H1 (cell line): Measurements from ENCODE around the gene BCAM. TPM values are rescaled to one million over a fixed set of nuclear protein-coding genes. Genes with fewer than 3 reads are reported as not detected.

Experiments used
- CTCF ChIA-PET: fragments of 300-600 bp; sonication (Branson Sonifier 250); formaldehyde crosslinking; loops from one replicate; lab custom pipeline; 2021; ENCODE audit not compliant: partially characterized antibody; lab: Charles Lee
- POLR2A ChIA-PET: fragments of 300-600 bp; sonication (Branson Sonifier 250); formaldehyde crosslinking; loops from one replicate; lab custom pipeline; 2021; ENCODE audit warnings: inconsistent platforms; ENCODE audit not compliant: partially characterized antibody; lab: Charles Lee
- DNase-seq, 2 experiments: peaks; one replicate each; pipeline versions ENCODE4 v3.0.0 to v3.0.0-alpha.2; 2010 to 2022; ENCODE audit warnings: low spot score in 2 of 2, low read depth in 1 of 2, mixed read lengths in 1 of 2
- FAIRE-seq: peaks from 2 replicates; lab custom pipeline; 2011; peaks lifted over from hg19 to GRCh38; lab: Jason Lieb, UNC
- H2AFZ ChIP-seq: 2 replicates; pipeline ENCODE4 v1.8.1; 2012; ENCODE audit warnings: low read length, inconsistent platforms
- H2AK5ac ChIP-seq: 2 replicates; pipeline ENCODE4 v1.6.1; 2013; ENCODE audit warnings: low read depth, low read length
- H2BK120ac ChIP-seq: replicated peaks from 2 replicates; pipeline ENCODE3; 2013; ENCODE audit warnings: low read depth, low read length, inconsistent platforms
- H2BK12ac ChIP-seq: 2 replicates; pipeline ENCODE4 v1.6.1; 2013; ENCODE audit warnings: low read depth, low read length
- H2BK15ac ChIP-seq: 2 replicates; pipeline ENCODE4 v1.6.1; 2013; ENCODE audit warnings: low read length
- H2BK20ac ChIP-seq: 2 replicates; pipeline ENCODE4 v1.6.1; 2013; ENCODE audit warnings: low read length
- H2BK5ac ChIP-seq: 2 replicates; pipeline ENCODE4 v1.6.1; 2013; ENCODE audit warnings: low read depth, low read length
- H3K14ac ChIP-seq: 2 replicates; pipeline ENCODE4 v1.6.1; 2013; ENCODE audit warnings: inconsistent platforms; ENCODE audit not compliant: insufficient read length
- H3K18ac ChIP-seq: 2 replicates; pipeline ENCODE4 v1.6.1; 2013; ENCODE audit warnings: low read length; ENCODE audit errors: extremely low read depth
- H3K23ac ChIP-seq: 2 replicates; pipeline ENCODE4 v1.6.1; 2013; ENCODE audit warnings: inconsistent platforms; ENCODE audit not compliant: insufficient read length
- H3K23me2 ChIP-seq: 2 replicates; pipeline ENCODE4 v1.6.1; 2013; ENCODE audit warnings: low read depth, low read length
- H3K27ac ChIP-seq: 2 replicates; pipeline ENCODE4 v1.6.1; 2011; ENCODE audit warnings: low read depth, low read length, inconsistent platforms
- H3K27me3 ChIP-seq, 4 experiments: replicated peaks in 1 of 4; 1 replicate in 1 of 4; 2 replicates in 3 of 4; pipeline versions ENCODE4 v1.6.1 to v1.8.1; 2011 to 2013; ENCODE audit warnings: low read length in 3 of 4, mild to moderate bottlenecking in 3 of 4, inconsistent platforms in 2 of 4, mixed read lengths in 2 of 4, moderate library complexity in 1 of 4; ENCODE audit not compliant: control insufficient read depth in 3 of 4, insufficient read depth in 3 of 4; ENCODE audit errors: extremely low read depth in 1 of 4
- H3K36me3 ChIP-seq, 4 experiments: 2 replicates each; pipeline versions ENCODE4 v1.6.1 to v1.8.1; 2011 to 2013; ENCODE audit warnings: mild to moderate bottlenecking in 4 of 4, low read length in 3 of 4, moderate library complexity in 2 of 4, control low read depth in 1 of 4, inconsistent platforms in 1 of 4; ENCODE audit not compliant: insufficient read depth in 4 of 4, control insufficient read depth in 2 of 4
- H3K4ac ChIP-seq: replicated peaks from 2 replicates; pipeline ENCODE3; 2013; ENCODE audit warnings: low read length, low read depth, mixed read lengths, inconsistent platforms; ENCODE audit not compliant: insufficient read length
- H3K4me1 ChIP-seq, 4 experiments: replicated peaks in 1 of 4; 1 replicate in 1 of 4; 2 replicates in 3 of 4; pipeline versions ENCODE4 v1.6.1 to v1.8.1; 2011 to 2013; ENCODE audit warnings: low read length in 3 of 4, inconsistent platforms in 2 of 4, mixed read lengths in 1 of 4; ENCODE audit not compliant: insufficient read depth in 4 of 4, control insufficient read depth in 3 of 4
- H3K4me2 ChIP-seq, 2 experiments: 2 replicates each; pipeline versions ENCODE4 v1.6.1 to v1.8.1; 2011 to 2013; ENCODE audit warnings: low read depth in 2 of 2, low read length in 2 of 2, control low read depth in 1 of 2, inconsistent platforms in 1 of 2, mild to moderate bottlenecking in 1 of 2; ENCODE audit not compliant: insufficient read depth in 1 of 2
- H3K4me3 ChIP-seq, 4 experiments: fragments of 200-600, 300-600 bp in 1 of 4; sonication (generic), shearing (Covaris generic), sonication (Bioruptor Twin) in 1 of 4; 2 replicates each; pipeline versions ENCODE4 v1.5.1 to v1.8.1; 2011 to 2016; ENCODE audit warnings: low read length in 4 of 4, low read depth in 3 of 4, control low read depth in 2 of 4, inconsistent platforms in 2 of 4, mild to moderate bottlenecking in 2 of 4, mixed read lengths in 1 of 4, moderate library complexity in 1 of 4; ENCODE audit not compliant: insufficient read depth in 2 of 4; ENCODE audit errors: extremely low read depth in 1 of 4
- H3K56ac ChIP-seq: replicated peaks from 2 replicates; pipeline ENCODE3; 2013; ENCODE audit warnings: low read depth, mild to moderate bottlenecking, mixed read lengths, low read length, inconsistent platforms; ENCODE audit not compliant: insufficient read length
- H3K79me1 ChIP-seq: 2 replicates; pipeline ENCODE4 v1.6.1; 2013; ENCODE audit warnings: low read depth, low read length, control low read depth
- H3K79me2 ChIP-seq, 2 experiments: 2 replicates each; pipeline versions ENCODE4 v1.6.1 to v1.8.1; 2012 to 2013; ENCODE audit warnings: low read length in 2 of 2, mild to moderate bottlenecking in 2 of 2, inconsistent platforms in 1 of 2; ENCODE audit not compliant: insufficient read depth in 2 of 2, control insufficient read depth in 1 of 2
- H3K9ac ChIP-seq, 4 experiments: replicated peaks in 1 of 4; 1 replicate in 1 of 4; 2 replicates in 3 of 4; pipeline versions ENCODE4 v1.6.1 to v1.8.1; 2011 to 2013; ENCODE audit warnings: low read depth in 3 of 4, low read length in 3 of 4, control low read depth in 2 of 4, mild to moderate bottlenecking in 2 of 4, moderate library complexity in 2 of 4, inconsistent platforms in 1 of 4; ENCODE audit errors: extremely low read depth in 1 of 4
- H3K9me3 ChIP-seq, 2 experiments: 2 replicates each; pipeline versions ENCODE4 v1.6.1 to v1.8.1; 2012 to 2013; ENCODE audit warnings: mild to moderate bottlenecking in 2 of 2, moderate library complexity in 2 of 2, control low read depth in 1 of 2, inconsistent platforms in 1 of 2, low read depth in 1 of 2, low read length in 1 of 2, mixed read lengths in 1 of 2; ENCODE audit not compliant: insufficient read depth in 2 of 2
- H4K20me1 ChIP-seq, 2 experiments: replicated peaks in 1 of 2; 2 replicates each; pipeline versions ENCODE3 to v1.8.1; 2011 to 2013; ENCODE audit warnings: inconsistent platforms in 2 of 2, low read length in 2 of 2, mild to moderate bottlenecking in 1 of 2; ENCODE audit not compliant: insufficient read depth in 2 of 2, control insufficient read depth in 1 of 2
- H4K5ac ChIP-seq: 2 replicates; pipeline ENCODE4 v1.6.1; 2013; ENCODE audit warnings: low read length, low read depth, mixed read lengths, inconsistent platforms; ENCODE audit not compliant: insufficient read length
- H4K8ac ChIP-seq: 2 replicates; pipeline ENCODE4 v1.8.0; 2013; ENCODE audit warnings: mild to moderate bottlenecking, moderate library complexity, low read length, inconsistent platforms; ENCODE audit not compliant: insufficient read depth; ENCODE audit errors: extremely low read depth
- H4K91ac ChIP-seq: replicated peaks from 2 replicates; pipeline ENCODE3; 2013; ENCODE audit warnings: low read length, mixed read lengths, inconsistent platforms; ENCODE audit not compliant: insufficient read length
- ASH2L ChIP-seq: fragments of 200-600, 300-600 bp; sonication (generic); IDR thresholded peaks from one replicate; pipeline ENCODE4 v1.7.1; 2017; ENCODE audit warnings: low read length
- ATF3 ChIP-seq: IDR thresholded peaks from 2 replicates; pipeline ENCODE4 v1.6.1; 2011; ENCODE audit warnings: low read depth, mild to moderate bottlenecking, low read length; ENCODE audit not compliant: insufficient read depth
- BCL11A ChIP-seq, 2 experiments: IDR thresholded peaks; one replicate each; pipeline ENCODE4 v1.6.1; 2011; ENCODE audit warnings: low read depth in 2 of 2, low read length in 2 of 2, mild to moderate bottlenecking in 2 of 2
- CEBPB ChIP-seq: IDR thresholded peaks from 2 replicates; pipeline ENCODE4 v1.6.1; 2012; ENCODE audit warnings: low read depth, low read length
- CTBP2 ChIP-seq: IDR thresholded peaks from 2 replicates; pipeline ENCODE4 v1.7.0; 2011; ENCODE audit warnings: borderline replicate concordance, mild to moderate bottlenecking, moderate library complexity, mixed read lengths, low read length; ENCODE audit not compliant: insufficient read depth, insufficient read length
- NANOG ChIP-seq: IDR thresholded peaks from 2 replicates; pipeline ENCODE4 v1.6.1; 2011; ENCODE audit warnings: low read length, low read depth, mild to moderate bottlenecking, inconsistent platforms; ENCODE audit not compliant: insufficient read depth, poor library complexity, severe bottlenecking
- SIRT6 ChIP-seq: IDR thresholded peaks from one replicate; pipeline ENCODE4 v1.7.1; 2012; ENCODE audit warnings: low read length, inconsistent platforms
- SUZ12 ChIP-seq: fragments of 200-600 bp; sonication (generic); IDR thresholded peaks from 2 replicates; pipeline ENCODE4 v1.6.1; 2012; ENCODE audit warnings: mild to moderate bottlenecking, inconsistent platforms, low read length, moderate library complexity, mixed read lengths
- TAF7 ChIP-seq: optimal IDR thresholded peaks from 2 replicates; pipeline ENCODE3; 2011; ENCODE audit warnings: low read depth, mild to moderate bottlenecking, inconsistent platforms, low read length, moderate library complexity, borderline replicate concordance
- TCF12 ChIP-seq: IDR thresholded peaks from 2 replicates; pipeline ENCODE4 v1.6.1; 2011; ENCODE audit warnings: low read depth, mild to moderate bottlenecking, low read length
- WGBS, 2 experiments: shearing (Covaris generic) in 1 of 2; methylation state at CpG; one replicate each; pipeline versions ENCODE4 v1.1.6 to v1.1.7; 2013 to 2015; ENCODE audit warnings: low lambda C conversion rate in 2 of 2, mixed read lengths in 2 of 2, inconsistent platforms in 1 of 2, low coverage in 1 of 2, missing lambda C conversion rate in 1 of 2; ENCODE audit not compliant: insufficient replicate concordance in 2 of 2, insufficient coverage in 1 of 2, insufficient read length in 1 of 2; ENCODE audit errors: extremely low coverage in 1 of 2, missing lambda C conversion rate in 1 of 2; 5-methylcytosine and 5-hydroxymethylcytosine counted together
- polyA plus RNA-seq, 7 experiments: library from polyadenylated mRNA; depleted of rRNA in 3 of 7; stranded (reverse) in 5 of 7; unstranded in 2 of 7; fragments of >200 nt in 5 of 7; fragments of 200-250 nt in 2 of 7; gene quantifications; 1 replicate in 5 of 7; 2 replicates in 1 of 7; 4 replicates in 1 of 7; pipeline versions ENCODE4 v1.2.1 to v1.2.3, GENCODE V29; 2011 to 2013; ENCODE audit warnings: missing spikeins in 2 of 7, mixed read lengths in 2 of 7
- total RNA-seq: library from RNA; stranded (reverse); fragmentation: NEBNext Ultra II Directional; extraction: Animal tissue kit (Norgen Biotek cat#: 25700); gene quantifications from 2 replicates; pipeline ENCODE4 v1.2.1, GENCODE V29; 2021

Gene BCAM
- total and polyA plus RNA-seq, 2 of the 8 experiments (the other 6 are each of a cell fraction or from before 2014, with no cell fraction given): 32.5 to 81.4 TPM

- Histone ChIP-seq H3K4me3 (peak overlapping the region; percentile 64 to 96 (median 70); a peak in 5 of 8 replicates), H2BK12ac (peak overlapping the region; percentile 95; the same call in 1 of the 2 replicates), H2BK15ac (0 out of 2 replicates have a peak overlapping the region, but pooled peaks have one; percentile 46), H3K4me2 (peak overlapping the region; percentile 72 to 99), H4K20me1 (peaks cover 8 to 13% of the 10 kb centered on the region in 2 experiments), H2BK120ac (no peak overlapping the region), H3K27me3 (peaks cover 0 to 16% (median 13%) of the 10 kb centered on the region in 4 experiments; a peak in 6 of 7 replicates), H3K56ac (peak overlapping the region; percentile 85), H4K8ac (peak overlapping the region; percentile 83; the same call in 1 of the 2 replicates), H2AK5ac (no peak overlapping the region), H2BK5ac (peak overlapping the region; percentile 98; the same call in 1 of the 2 replicates), H3K14ac (no peak overlapping the region), H3K79me2 (no peaks in the 10 kb centered on the region), H3K36me3 (peaks cover 0 to 6% (median 3%) of the 10 kb centered on the region in 4 experiments; a peak in 3 of 8 replicates), H3K79me1 (peaks cover 2% of the 10 kb centered on the region; the same call in 1 of the 2 replicates), H3K4me1 (peaks cover 4 to 34% (median 21%) of the 10 kb centered on the region in 4 experiments), H4K91ac (no peak overlapping the region), H3K18ac (peak overlapping the region; percentile 100), H2AFZ (no peak overlapping the region), H3K4ac (no peak overlapping the region), H3K27ac (no peak overlapping the region; the same call in 1 of the 2 replicates), H3K9me3 (no peaks in the 10 kb centered on the region), H2BK20ac (peak overlapping the region; percentile 72; the same call in 1 of the 2 replicates), H3K9ac (peak overlapping the region in 2 of 4 experiments; percentile 79 to 82; a peak in 4 of 7 replicates), H3K23ac (no peak overlapping the region), H3K23me2 (peaks cover 5% of the 10 kb centered on the region; the same call in 1 of the 2 replicates), H4K5ac (no peak overlapping the region)
- ChIA-PET POLR2A (interaction anchor here (0.7 to 6.0 kb wide), 23 partner anchors 10 to 111 kb away, joined by 3 to 37 read pairs (median 6); partner anchors contain the start of gene NECTIN2), CTCF (interaction anchor here (0.6 to 8.5 kb wide), 28 partner anchors 9 to 124 kb away, joined by 3 to 116 read pairs (median 6); partner anchors contain the start of gene NECTIN2)
- FAIRE-seq (peak; percentile 99), DNase-seq (peak in 1 of 2 experiments; percentile 95)
- WGBS, 2 experiments: 33% methylated on average over 12 of the region's 14 CpGs; no CpG with 5 or more reads in 1 of the 2 experiments
- no peak for TF ChIP-seq NANOG
- TF ChIP-seq SIRT6: no peak
- TF ChIP-seq BCL11A (IDR thresholded peaks at IDR 0.05; ENCODE audit: low read depth in 2 of 2, low read length in 2 of 2): peak in 1 of 2 experiments; percentile 1
- no peak for TF ChIP-seq SUZ12
- no peak for TF ChIP-seq ATF3
- no peak for TF ChIP-seq CEBPB
- no peak for TF ChIP-seq CTBP2
- peak; percentile 64; the same call in 1 of the 2 replicates for TF ChIP-seq TCF12
- no peak for TF ChIP-seq ASH2L
- peak; percentile 9 for TF ChIP-seq TAF7
Observed at GRCh38 chr19:44807652-44808462, 1.0 kb upstream of the BCAM start.
